Right kidney (tissue), 9 donors: ENCODE measurements around the gene TMEM185A.
A peak's percentile ranks its signal among the peaks of the same experiment; 100 is the strongest.
"Not testable (repeated sequence)": the region's sequence is repeated elsewhere in the genome, so short reads cannot be mapped to it uniquely, and the experiment has no call there.

Source experiments
- DNase-seq: peaks from one replicate; pipeline ENCODE4 v3.0.0-alpha.2; 2016
- long read RNA-seq, 8 donors: transcript quantifications; one replicate each; lab custom pipeline, GENCODE V29; 2026

TMEM185A gene
- long read RNA-seq, donor 1, transcript TMEM185A-207 (7 exons, 2,840 nt) = major isoform, 10 of 17 reads
- long read RNA-seq, donor 1, partial matches to known transcripts = 0 of 17 reads
- long read RNA-seq, donor 1, other reads (novel, unspliced or antisense) = 0 of 17 reads
- long read RNA-seq, donor 2, partial matches to known transcripts = 0 of 6 reads
- long read RNA-seq, donor 2, other reads (novel, unspliced or antisense) = 0 of 6 reads
- long read RNA-seq, donor 3, partial matches to known transcripts = 0 of 5 reads
- long read RNA-seq, donor 3, other reads (novel, unspliced or antisense) = 0 of 5 reads
- long read RNA-seq, donor 4, partial matches to known transcripts = 0 of 6 reads
- long read RNA-seq, donor 4, other reads (novel, unspliced or antisense) = 0 of 6 reads
- long read RNA-seq, donor 5, partial matches to known transcripts = 0 of 8 reads
- long read RNA-seq, donor 5, other reads (novel, unspliced or antisense) = 0 of 8 reads
- long read RNA-seq, donor 6, partial matches to known transcripts = 0 of 10 reads
- long read RNA-seq, donor 6, other reads (novel, unspliced or antisense) = 0 of 10 reads
- long read RNA-seq, donor 7, transcript TMEM185A-207 (7 exons, 2,840 nt) = major isoform, 11 of 15 reads
- long read RNA-seq, donor 7, partial matches to known transcripts = 0 of 15 reads
- long read RNA-seq, donor 7, other reads (novel, unspliced or antisense) = 0 of 15 reads
- long read RNA-seq, donor 8, partial matches to known transcripts = 0 of 6 reads
- long read RNA-seq, donor 8, other reads (novel, unspliced or antisense) = 0 of 6 reads

DNA sequence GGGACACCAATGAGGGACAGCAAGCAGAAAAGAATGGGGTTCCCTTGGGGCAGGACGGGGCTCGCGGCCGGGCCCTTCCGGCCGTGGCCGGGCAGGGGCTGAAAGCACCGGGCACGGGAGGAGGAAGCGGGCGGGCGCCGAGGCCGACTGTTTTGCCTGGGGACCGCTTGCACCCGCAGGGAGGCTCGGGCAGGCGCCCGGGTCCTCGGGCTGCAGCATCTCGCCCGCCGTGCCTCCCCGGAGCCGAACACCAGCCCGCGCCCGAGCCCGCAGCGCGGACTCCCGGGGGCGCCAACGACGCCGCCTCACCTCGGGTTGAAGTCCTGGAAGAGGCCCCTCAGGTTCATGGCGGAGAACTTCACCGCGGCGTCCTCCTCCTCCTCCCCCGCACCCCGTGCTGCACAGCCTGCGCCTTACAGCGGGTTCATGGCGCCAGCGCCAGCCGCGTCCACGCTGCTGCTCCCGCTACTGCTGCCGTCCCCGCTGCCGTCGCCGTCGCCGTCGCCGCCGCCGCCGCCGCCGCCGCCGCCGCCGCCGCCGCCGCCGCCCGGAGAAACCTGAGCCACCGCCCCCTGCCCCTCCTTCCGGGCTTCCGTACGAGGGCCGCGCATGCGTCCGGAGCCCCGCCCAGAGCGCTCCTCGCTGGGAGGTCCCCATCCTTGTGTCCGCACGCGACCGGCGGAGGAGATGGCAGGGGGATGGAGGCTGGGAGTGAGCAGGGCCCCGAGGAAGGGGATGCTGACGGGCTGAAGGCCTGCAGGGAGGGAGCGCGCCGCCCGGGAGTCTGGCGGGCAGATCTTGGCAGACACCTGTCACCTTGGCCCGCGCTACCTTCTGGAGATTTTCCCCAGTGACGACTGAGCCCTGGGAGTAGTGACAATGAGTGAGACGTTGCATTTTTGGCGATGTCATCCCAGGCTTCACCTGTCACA lies at the start of gene TMEM185A:
Gene TMEM185A, minus strand, starts transcription at position 559 of the 932 bp plus-strand sequence. Its CDS starts 212 bp downstream, at position 347.
- DNase-seq = peak; percentile 67

GRCh38 chrX:149681182-149681581 lies 49.6 kb upstream of the TMEM185A start:
- no peak for DNase-seq

- DNase-seq = not testable (repeated sequence)
Measured at GRCh38 chrX:149679164-149679678, 47.6 kb upstream of the TMEM185A start.

GRCh38 chrX:149675554-149675953 lies 44.0 kb upstream of the TMEM185A start:
- not testable (repeated sequence) for DNase-seq

GRCh38 chrX:149675088-149675487 lies 43.5 kb upstream of the TMEM185A start:
- not testable (repeated sequence) for DNase-seq

- DNase-seq = not testable (repeated sequence)
Measured at GRCh38 chrX:149660613-149661012, 29.0 kb upstream of the TMEM185A start.

- DNase-seq = not testable (repeated sequence)
Measured at GRCh38 chrX:149656260-149656884, 24.8 kb upstream of the TMEM185A start.

DNA sequence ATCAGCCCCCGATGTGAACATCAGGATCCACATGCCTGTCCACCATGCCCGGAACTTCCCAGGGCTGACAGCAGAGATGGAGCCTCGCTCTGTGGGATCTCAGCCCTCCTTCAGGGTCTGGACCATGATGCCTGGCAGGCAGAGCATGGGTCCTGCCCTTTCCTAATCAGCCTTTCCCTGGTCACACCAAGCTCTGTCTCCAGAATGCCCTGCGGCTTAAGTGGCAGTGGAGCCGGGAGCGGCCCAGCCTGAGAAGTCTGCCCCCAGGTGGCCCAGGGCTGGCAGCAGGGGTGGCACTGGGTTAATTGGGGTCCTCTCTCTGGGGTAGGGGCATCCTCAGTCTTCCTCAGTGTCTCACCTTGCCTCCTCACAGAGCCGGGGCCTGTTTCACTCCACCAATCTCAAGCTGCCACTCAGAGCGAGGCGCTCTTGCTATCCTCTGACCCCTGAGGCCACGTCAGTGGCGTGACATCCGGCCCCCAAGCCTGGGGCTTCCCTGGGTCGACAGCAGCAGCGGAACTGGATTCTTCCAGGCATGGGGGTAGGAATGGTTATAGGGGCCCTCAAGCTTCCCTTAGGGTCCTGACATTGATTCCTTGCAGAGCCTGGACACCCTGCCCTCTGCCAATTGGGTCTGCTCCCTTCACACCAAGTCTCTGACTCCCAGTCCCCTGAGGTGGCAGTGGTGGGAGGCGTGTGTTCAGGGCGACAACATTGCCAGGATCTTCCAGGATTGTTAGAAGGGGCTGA lies 20.8 kb upstream of the TMEM185A start:
- no peak for DNase-seq

DNA sequence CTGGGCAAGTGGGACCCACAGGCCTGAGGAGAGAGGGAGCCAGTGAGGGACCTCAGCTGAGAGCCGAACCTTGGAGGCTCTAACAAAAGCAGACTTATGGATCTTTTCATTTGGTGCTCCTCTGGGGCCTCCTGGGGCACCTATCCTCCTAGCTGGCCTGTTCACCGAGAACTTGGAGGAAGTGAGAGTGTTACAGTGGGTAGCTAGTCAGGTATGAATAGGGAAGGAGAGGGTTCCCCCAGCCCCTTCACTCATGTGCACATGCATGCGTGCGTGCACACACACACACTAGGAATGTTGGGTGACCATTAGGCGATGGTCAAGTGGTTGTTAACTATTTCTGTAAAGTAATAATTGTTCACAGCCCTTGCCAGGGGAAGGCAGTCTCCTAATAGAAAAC lies 18.6 kb upstream of the TMEM185A start:
- no peak for DNase-seq

GRCh38 chrX:149648932-149649331 lies 17.3 kb upstream of the TMEM185A start:
- DNase-seq = no peak

DNA sequence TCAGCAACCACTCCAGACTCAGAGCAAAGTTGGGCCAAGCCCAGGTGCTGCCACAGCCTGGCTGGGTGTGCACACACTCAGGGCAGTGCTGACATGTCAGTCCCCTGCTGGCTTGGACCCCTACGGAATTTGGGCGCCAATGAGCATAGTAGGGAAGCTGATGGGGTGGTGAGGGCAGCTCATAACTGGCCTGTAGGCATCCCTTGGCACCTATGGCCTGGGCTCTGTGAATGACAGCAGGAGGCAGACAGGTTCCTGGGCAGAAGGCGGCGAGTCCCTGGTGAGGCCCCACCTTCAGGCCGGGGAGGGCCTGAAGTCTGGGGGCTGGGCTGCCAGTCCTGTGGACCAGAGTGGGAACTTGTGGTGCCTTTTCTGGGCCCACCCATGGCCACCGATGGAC lies 15.9 kb upstream of the TMEM185A start:
- DNase-seq = no peak

DNA sequence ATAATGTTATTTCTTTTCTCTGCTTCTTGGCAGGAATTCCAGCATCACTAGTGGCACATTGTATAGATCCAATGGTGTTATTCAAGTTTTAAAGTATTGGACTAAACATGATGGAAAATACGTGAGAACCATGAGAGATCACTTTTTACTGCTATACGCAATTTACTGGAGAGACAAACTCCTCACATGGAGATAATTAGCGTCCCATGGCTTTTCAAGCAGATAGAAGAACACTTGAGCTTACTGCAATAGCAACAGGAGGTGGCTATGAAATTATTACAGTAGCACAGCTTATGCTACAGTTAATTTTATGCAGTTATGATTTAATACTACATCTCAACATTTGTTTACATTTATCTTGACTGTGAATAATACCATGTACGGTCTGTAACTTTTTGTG lies 11.9 kb upstream of the TMEM185A start:
- no peak for DNase-seq

DNA sequence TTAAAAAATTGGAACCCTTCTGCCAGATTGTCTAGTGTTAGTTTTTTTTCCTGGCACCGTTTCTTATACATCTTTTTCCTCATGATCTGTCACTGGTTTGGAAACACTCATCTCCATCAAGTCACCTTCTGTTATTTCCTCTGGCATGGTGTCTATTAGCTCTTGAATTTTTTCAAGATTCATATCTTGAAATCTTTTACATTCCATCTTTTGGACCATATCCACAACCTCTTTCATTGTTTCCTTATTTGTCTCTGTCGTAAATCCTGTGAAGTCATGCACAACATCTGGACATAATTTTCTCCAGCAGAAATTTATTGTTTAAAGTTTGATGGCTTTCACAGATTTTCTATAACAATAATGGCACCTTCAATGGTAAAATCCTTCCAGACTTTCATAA lies 10.2 kb upstream of the TMEM185A start:
- DNase-seq = no peak

DNA sequence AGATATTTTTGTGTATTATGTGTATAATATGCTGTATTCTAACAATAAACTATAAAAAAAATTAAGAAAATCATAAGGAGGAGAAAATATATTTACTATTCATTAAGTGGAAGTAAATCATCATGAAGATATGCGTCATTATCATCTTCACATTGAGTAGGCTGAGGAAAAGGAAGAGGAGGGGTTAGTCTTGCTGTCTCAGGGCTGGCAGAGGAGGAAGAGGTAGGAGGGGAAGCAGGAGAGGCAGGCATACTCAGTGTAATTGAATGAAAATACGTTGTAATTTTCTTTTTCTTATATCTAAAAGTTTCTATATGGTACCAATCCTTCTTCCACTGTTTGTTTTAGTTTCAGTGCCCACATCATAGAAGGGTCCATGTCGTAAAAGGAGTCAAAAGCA lies 9.8 kb upstream of the TMEM185A start:
- no peak for DNase-seq

DNA sequence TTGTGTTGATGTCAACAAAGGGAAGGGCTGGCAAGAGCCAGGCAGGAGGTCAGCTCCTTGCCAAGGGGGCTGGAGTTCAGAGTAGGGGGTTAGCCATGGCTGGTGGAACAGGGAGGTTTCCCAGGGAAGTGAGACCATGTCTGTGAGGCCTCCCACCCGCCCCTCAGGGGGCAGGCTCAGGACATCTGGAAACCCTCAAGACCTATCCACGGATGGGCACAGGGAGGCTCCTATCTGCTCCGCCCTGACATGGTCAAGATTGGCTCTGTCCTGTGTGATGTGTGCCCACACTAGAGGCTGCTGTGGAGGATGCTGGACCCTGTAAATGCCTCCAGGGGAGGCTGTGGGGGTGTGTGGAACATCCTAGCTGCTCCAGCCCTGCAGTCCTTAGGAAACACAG lies 8.0 kb upstream of the TMEM185A start:
- DNase-seq = no peak

DNA sequence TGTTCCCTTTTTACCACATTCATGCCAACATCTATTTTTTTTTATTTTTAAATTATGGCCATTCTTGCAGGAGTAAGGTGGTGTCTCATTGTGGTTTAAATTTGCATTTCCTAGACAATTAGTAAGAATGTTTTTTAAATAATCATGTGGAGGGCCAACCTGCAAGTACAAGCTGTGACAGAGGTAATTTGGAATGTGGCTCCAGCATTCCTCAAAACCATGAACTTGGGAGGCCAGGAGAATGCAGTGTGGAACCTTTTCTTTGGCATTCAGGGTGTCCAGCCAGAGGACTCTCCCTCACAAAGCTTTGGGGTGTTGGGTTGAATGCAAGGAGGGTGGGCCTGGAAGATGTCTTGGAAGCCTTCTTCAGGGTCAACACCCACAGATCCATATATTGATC lies 7.3 kb upstream of the TMEM185A start:
- no peak for DNase-seq

GRCh38 chrX:149633511-149633910 lies 1.9 kb upstream of the TMEM185A start:
- DNase-seq = no peak

GRCh38 chrX:149630681-149631233 lies 835 bp downstream of the TMEM185A start:
- no peak for DNase-seq

- no peak for DNase-seq
Measured at GRCh38 chrX:149629730-149630387, 1.7 kb downstream of the TMEM185A start.

DNA sequence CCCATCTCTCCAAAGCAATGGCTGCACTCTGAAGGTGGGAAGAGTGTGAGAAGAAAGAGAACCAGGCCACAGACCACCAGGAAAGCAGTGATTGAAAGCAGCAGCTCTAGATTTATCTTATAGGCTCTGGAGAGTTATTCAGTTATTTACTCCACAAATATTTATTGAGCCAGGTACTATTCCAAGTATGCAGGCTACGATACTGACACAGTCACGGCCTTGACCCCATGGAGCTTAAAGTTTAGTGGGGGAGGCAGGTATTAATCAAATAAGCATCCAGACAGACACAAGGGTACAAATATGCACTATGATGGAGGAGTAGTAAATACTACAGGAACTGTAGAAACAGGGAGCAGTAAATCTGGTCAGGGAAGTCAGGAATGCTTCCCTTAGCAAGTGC lies 2.8 kb downstream of the TMEM185A start:
- DNase-seq = no peak
